Gastrocnemius medialis (tissue), 4 donors: ENCODE data around the gene PACS1.

Source experiments
- CTCF ChIP-seq, 5 experiments: fragments of 450-650 bp in 3 of 5; fragments of 200-600 bp in 2 of 5; sonication (generic) in 2 of 5; IDR thresholded peaks in 4 of 5; conservative IDR thresholded peaks in 1 of 5; 1 replicate in 4 of 5; 2 replicates in 1 of 5; pipeline ENCODE4 v1.5.1; 2016 to 2019; ENCODE audit warnings: antibody characterized with exemption in 5 of 5, mild to moderate bottlenecking in 3 of 5, moderate library complexity in 3 of 5
- POLR2A ChIP-seq, 2 donors: fragments of 450-650 bp; IDR thresholded peaks; one replicate each; pipeline ENCODE4 v1.6.1; 2017; ENCODE audit warnings: antibody characterized with exemption in 2 of 2, mild to moderate bottlenecking in 2 of 2, moderate library complexity in 2 of 2

GRCh38 chr11:66291706-66292542 is 221.9 kb downstream of the PACS1 start, which contains the start of gene TMEM151A:
- TF ChIP-seq CTCF (IDR thresholded peaks at IDR 0.05 in 4 of 5, conservative IDR thresholded peaks at IDR 0.05 in 1 of 5) (no peak), POLR2A (IDR thresholded peaks at IDR 0.05) (no peak)
